Measurements from ENCODE around the gene DERA.

The DERA gene

GRCh38 chr12:16019136-16019535, 108.0 kb downstream of the DERA start:
- Histone ChIP-seq H3K27ac (ENCODE audit: insufficient read depth, low read depth, low read length, poor library complexity, severe bottlenecking) (no peak overlapping the region), H3K36me3 (ENCODE audit: control insufficient read depth, insufficient read depth, low read length) (peaks cover 20% of the 10 kb centered on the region), H3K4me1 (ENCODE audit: control insufficient read depth, insufficient read depth, low read length) (no peaks in the 10 kb centered on the region), H3K9me3 (ENCODE audit: control insufficient read depth, low read length) (no peaks in the 10 kb centered on the region), H3K27me3 (ENCODE audit: control insufficient read depth, insufficient read depth, low read length, poor library complexity, severe bottlenecking) (no peaks in the 10 kb centered on the region), H3K4me3 (ENCODE audit: insufficient read depth, low read depth, low read length) (no peak overlapping the region)

GRCh38 chr12:16020031-16020430, 108.9 kb downstream of the DERA start:
- no peaks in the 10 kb centered on the region for H3K4me1 ChIP-seq (ENCODE audit: control insufficient read depth, insufficient read depth, low read length)
- WGBS, 2 experiments = 60 to 91% methylated on average over 2 of the region's 2 CpGs
- no peak overlapping the region for H3K4me3 ChIP-seq (ENCODE audit: insufficient read depth, low read depth, low read length)
- no peaks in the 10 kb centered on the region for H3K27me3 ChIP-seq (ENCODE audit: control insufficient read depth, insufficient read depth, low read length, poor library complexity, severe bottlenecking)
- peaks cover 14% of the 10 kb centered on the region for H3K36me3 ChIP-seq (ENCODE audit: control insufficient read depth, insufficient read depth, low read length)
- H3K9me3 ChIP-seq (ENCODE audit: control insufficient read depth, low read length) = no peaks in the 10 kb centered on the region
- no peak overlapping the region for H3K27ac ChIP-seq (ENCODE audit: insufficient read depth, low read depth, low read length, poor library complexity, severe bottlenecking)

- WGBS, 2 experiments = 94 to 100% methylated on average over 1 of the region's 1 CpG
- no peak overlapping the region for H3K4me3 ChIP-seq (ENCODE audit: insufficient read depth, low read depth, low read length)
- H3K36me3 ChIP-seq (ENCODE audit: control insufficient read depth, insufficient read depth, low read length) = peaks cover 8% of the 10 kb centered on the region
- no peak overlapping the region for H3K27ac ChIP-seq (ENCODE audit: insufficient read depth, low read depth, low read length, poor library complexity, severe bottlenecking)
- H3K9me3 ChIP-seq (ENCODE audit: control insufficient read depth, low read length) = no peaks in the 10 kb centered on the region
- H3K4me1 ChIP-seq (ENCODE audit: control insufficient read depth, insufficient read depth, low read length) = no peaks in the 10 kb centered on the region
- no peaks in the 10 kb centered on the region for H3K27me3 ChIP-seq (ENCODE audit: control insufficient read depth, insufficient read depth, low read length, poor library complexity, severe bottlenecking)
Measured at GRCh38 chr12:16021026-16021425, 109.9 kb downstream of the DERA start.

DNA sequence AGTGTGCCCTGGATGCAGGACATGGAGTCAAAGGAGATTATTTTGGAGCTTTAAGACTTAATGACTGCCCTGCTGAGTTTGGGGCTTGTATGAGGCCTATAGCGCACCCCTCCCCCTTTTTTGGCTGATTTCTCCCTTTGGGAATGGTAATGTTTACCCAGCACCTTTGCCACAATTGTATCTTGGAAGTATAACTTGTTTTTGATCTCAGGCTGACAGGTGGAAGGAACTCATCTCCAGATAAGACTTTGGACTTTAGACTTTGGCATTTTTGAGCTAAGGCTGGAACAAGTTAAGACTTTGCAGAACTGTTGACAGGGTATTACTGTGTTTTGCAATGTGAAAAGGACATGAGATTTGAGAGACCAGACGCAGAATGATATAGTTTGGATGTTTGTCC, 110.5 kb downstream of the DERA start:
- H3K36me3 ChIP-seq (ENCODE audit: control insufficient read depth, insufficient read depth, low read length) = peaks cover 8% of the 10 kb centered on the region
- no peaks in the 10 kb centered on the region for H3K4me1 ChIP-seq (ENCODE audit: control insufficient read depth, insufficient read depth, low read length)
- 92 to 96% methylated on average over 2 of the region's 2 CpGs for WGBS, 2 experiments
- H3K27ac ChIP-seq (ENCODE audit: insufficient read depth, low read depth, low read length, poor library complexity, severe bottlenecking) = no peak overlapping the region
- H3K4me3 ChIP-seq (ENCODE audit: insufficient read depth, low read depth, low read length) = no peak overlapping the region
- no peaks in the 10 kb centered on the region for H3K9me3 ChIP-seq (ENCODE audit: control insufficient read depth, low read length)
- H3K27me3 ChIP-seq (ENCODE audit: control insufficient read depth, insufficient read depth, low read length, poor library complexity, severe bottlenecking) = no peaks in the 10 kb centered on the region

DNA sequence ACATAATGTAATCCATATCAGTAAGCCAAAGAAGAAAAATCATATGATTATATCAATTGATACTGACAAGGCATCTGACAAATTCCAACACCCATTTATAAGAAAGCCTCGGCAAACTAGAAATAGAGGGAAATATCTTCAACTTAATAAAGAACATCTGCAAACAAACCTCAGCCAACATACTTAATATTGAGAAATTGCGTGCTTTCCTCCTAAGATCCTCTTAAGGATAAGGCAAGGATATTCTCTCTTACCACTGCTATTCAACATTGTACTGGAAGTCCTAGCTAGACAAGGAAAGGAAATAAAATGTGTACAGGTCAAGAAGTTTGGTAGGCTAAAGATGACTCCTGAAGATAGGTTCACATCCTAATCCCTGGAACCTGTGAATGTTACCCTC, 115.9 kb downstream of the DERA start:
- Histone ChIP-seq H3K4me3 (ENCODE audit: insufficient read depth, low read depth, low read length) (no peak overlapping the region), H3K4me1 (ENCODE audit: control insufficient read depth, insufficient read depth, low read length) (no peaks in the 10 kb centered on the region), H3K27ac (ENCODE audit: insufficient read depth, low read depth, low read length, poor library complexity, severe bottlenecking) (no peak overlapping the region), H3K27me3 (ENCODE audit: control insufficient read depth, insufficient read depth, low read length, poor library complexity, severe bottlenecking) (no peaks in the 10 kb centered on the region), H3K36me3 (ENCODE audit: control insufficient read depth, insufficient read depth, low read length) (no peaks in the 10 kb centered on the region), H3K9me3 (ENCODE audit: control insufficient read depth, low read length) (peaks cover 2% of the 10 kb centered on the region)
- WGBS, 2 experiments = 90 to 100% methylated on average over 2 of the region's 2 CpGs

- H3K4me3 ChIP-seq (ENCODE audit: insufficient read depth, low read depth, low read length) = no peak overlapping the region
- 98% methylated on average over 2 of the region's 2 CpGs for whole genome bisulfite sequencing, 2 experiments
- H3K4me1 ChIP-seq (ENCODE audit: control insufficient read depth, insufficient read depth, low read length) = no peaks in the 10 kb centered on the region
- H3K27ac ChIP-seq (ENCODE audit: insufficient read depth, low read depth, low read length, poor library complexity, severe bottlenecking) = no peak overlapping the region
- H3K36me3 ChIP-seq (ENCODE audit: control insufficient read depth, insufficient read depth, low read length) = no peaks in the 10 kb centered on the region
- H3K9me3 ChIP-seq (ENCODE audit: control insufficient read depth, low read length) = peaks cover 2% of the 10 kb centered on the region
- no peaks in the 10 kb centered on the region for H3K27me3 ChIP-seq (ENCODE audit: control insufficient read depth, insufficient read depth, low read length, poor library complexity, severe bottlenecking)
Measured at GRCh38 chr12:16030744-16031143, 119.6 kb downstream of the DERA start.

DNA sequence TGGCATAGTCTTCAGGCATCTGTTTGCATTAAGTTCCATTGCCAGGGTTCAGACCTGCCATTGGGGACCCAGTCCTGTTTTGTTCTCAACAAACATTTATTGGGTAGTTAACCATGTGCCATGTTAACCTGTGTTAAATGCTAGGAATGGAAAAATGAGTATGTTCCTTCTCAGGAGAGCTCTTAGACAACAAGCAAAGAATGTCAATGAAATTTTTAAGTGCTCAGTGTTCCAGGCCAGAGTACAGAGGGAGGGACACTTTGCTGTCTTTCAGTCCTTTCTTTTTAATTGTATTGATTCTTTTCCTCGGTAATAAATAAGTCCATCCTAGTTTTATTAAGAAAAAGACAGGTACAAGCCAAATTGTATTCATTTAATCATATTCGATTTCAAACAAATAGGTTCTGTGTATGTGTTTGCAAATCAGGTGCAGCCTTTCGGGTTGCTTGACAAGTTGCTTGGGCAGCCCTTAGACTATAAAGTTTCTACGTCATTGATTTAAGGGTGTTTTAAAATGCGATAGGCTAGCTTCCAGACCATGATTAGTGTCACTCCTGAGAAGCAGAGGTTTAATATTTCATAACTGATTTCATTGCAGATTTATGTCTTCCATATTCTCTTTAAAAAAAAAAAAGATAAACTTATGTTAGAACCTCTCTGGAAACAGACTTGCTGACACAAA, 123.1 kb downstream of the DERA start:
- Histone ChIP-seq H3K4me1 (ENCODE audit: control insufficient read depth, insufficient read depth, low read length) (no peaks in the 10 kb centered on the region), H3K4me3 (ENCODE audit: insufficient read depth, low read depth, low read length) (no peak overlapping the region)
- WGBS, 2 experiments = 97 to 98% methylated on average over 4 to 5 of the region's 5 CpGs

GRCh38 chr12:16036073-16036472, 124.9 kb downstream of the DERA start:
- 66 to 71% methylated on average over 3 of the region's 3 CpGs for WGBS, 2 experiments
- no peak overlapping the region for H3K27ac ChIP-seq (ENCODE audit: insufficient read depth, low read depth, low read length, poor library complexity, severe bottlenecking)
- peaks cover 4% of the 10 kb centered on the region for H3K36me3 ChIP-seq (ENCODE audit: control insufficient read depth, insufficient read depth, low read length)
- no peaks in the 10 kb centered on the region for H3K9me3 ChIP-seq (ENCODE audit: control insufficient read depth, low read length)
- no peaks in the 10 kb centered on the region for H3K4me1 ChIP-seq (ENCODE audit: control insufficient read depth, insufficient read depth, low read length)
- no peaks in the 10 kb centered on the region for H3K27me3 ChIP-seq (ENCODE audit: control insufficient read depth, insufficient read depth, low read length, poor library complexity, severe bottlenecking)
- no peak overlapping the region for H3K4me3 ChIP-seq (ENCODE audit: insufficient read depth, low read depth, low read length)

More for the DNA sequence above, 123.1 kb downstream of the DERA start:
- no peaks in the 10 kb centered on the region for H3K27me3 ChIP-seq (ENCODE audit: control insufficient read depth, insufficient read depth, low read length, poor library complexity, severe bottlenecking)
- H3K27ac ChIP-seq (ENCODE audit: insufficient read depth, low read depth, low read length, poor library complexity, severe bottlenecking) = no peak overlapping the region
- H3K36me3 ChIP-seq (ENCODE audit: control insufficient read depth, insufficient read depth, low read length) = peaks cover 4% of the 10 kb centered on the region
- no peaks in the 10 kb centered on the region for H3K9me3 ChIP-seq (ENCODE audit: control insufficient read depth, low read length)

- peaks cover 4% of the 10 kb centered on the region for H3K36me3 ChIP-seq (ENCODE audit: control insufficient read depth, insufficient read depth, low read length)
- H3K27me3 ChIP-seq (ENCODE audit: control insufficient read depth, insufficient read depth, low read length, poor library complexity, severe bottlenecking) = no peaks in the 10 kb centered on the region
- H3K4me1 ChIP-seq (ENCODE audit: control insufficient read depth, insufficient read depth, low read length) = no peaks in the 10 kb centered on the region
- no peaks in the 10 kb centered on the region for H3K9me3 ChIP-seq (ENCODE audit: control insufficient read depth, low read length)
- no peak overlapping the region for H3K4me3 ChIP-seq (ENCODE audit: insufficient read depth, low read depth, low read length)
- WGBS, 2 experiments = 84 to 86% methylated on average over 6 of the region's 6 CpGs
- no peak overlapping the region for H3K27ac ChIP-seq (ENCODE audit: insufficient read depth, low read depth, low read length, poor library complexity, severe bottlenecking)
Measured at GRCh38 chr12:16037533-16037932, 126.4 kb downstream of the DERA start.

GRCh38 chr12:16043480-16043879, 132.3 kb downstream of the DERA start:
- Histone ChIP-seq H3K4me3 (ENCODE audit: insufficient read depth, low read depth, low read length) (no peak overlapping the region), H3K27ac (ENCODE audit: insufficient read depth, low read depth, low read length, poor library complexity, severe bottlenecking) (no peak overlapping the region), H3K4me1 (ENCODE audit: control insufficient read depth, insufficient read depth, low read length) (no peaks in the 10 kb centered on the region), H3K27me3 (ENCODE audit: control insufficient read depth, insufficient read depth, low read length, poor library complexity, severe bottlenecking) (no peaks in the 10 kb centered on the region), H3K36me3 (ENCODE audit: control insufficient read depth, insufficient read depth, low read length) (peaks cover 4% of the 10 kb centered on the region), H3K9me3 (ENCODE audit: control insufficient read depth, low read length) (no peaks in the 10 kb centered on the region)
- 100% methylated on average over 1 of the region's 1 CpG for WGBS, 2 experiments

DNA sequence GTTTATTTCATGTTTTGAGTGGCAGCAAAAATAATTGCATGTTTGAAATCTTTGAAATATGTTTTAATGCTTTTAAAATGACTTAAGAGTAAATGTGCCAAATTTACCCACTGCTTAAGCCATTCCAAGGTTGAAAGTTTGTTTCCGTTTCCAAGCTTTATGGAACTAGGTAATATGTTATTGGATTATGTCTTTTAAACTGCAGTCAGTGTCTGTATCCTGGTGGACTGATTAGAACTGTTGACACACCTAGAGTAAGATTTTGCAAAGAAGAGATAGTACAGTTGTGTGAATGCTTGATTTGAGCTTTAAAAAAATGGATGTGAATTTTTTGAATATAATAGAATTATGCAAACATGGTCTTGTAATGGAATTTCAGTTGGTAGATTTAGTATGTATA, 135.1 kb downstream of the DERA start:
- WGBS, 2 experiments = 93 to 95% methylated on average over 1 of the region's 1 CpG
- no peak overlapping the region for H3K27ac ChIP-seq (ENCODE audit: insufficient read depth, low read depth, low read length, poor library complexity, severe bottlenecking)
- no peaks in the 10 kb centered on the region for H3K27me3 ChIP-seq (ENCODE audit: control insufficient read depth, insufficient read depth, low read length, poor library complexity, severe bottlenecking)
- no peaks in the 10 kb centered on the region for H3K9me3 ChIP-seq (ENCODE audit: control insufficient read depth, low read length)
- no peak overlapping the region for H3K4me3 ChIP-seq (ENCODE audit: insufficient read depth, low read depth, low read length)
- no peaks in the 10 kb centered on the region for H3K4me1 ChIP-seq (ENCODE audit: control insufficient read depth, insufficient read depth, low read length)
- no peaks in the 10 kb centered on the region for H3K36me3 ChIP-seq (ENCODE audit: control insufficient read depth, insufficient read depth, low read length)
